COR-L47 (cell line): Measurements from ENCODE around the gene TOX2.

ENCODE experiments used
- DNase-seq: peaks from one replicate; lab custom pipeline; 2025; lab: John Stamatoyannopoulos, UW

The TOX2 gene

DNA sequence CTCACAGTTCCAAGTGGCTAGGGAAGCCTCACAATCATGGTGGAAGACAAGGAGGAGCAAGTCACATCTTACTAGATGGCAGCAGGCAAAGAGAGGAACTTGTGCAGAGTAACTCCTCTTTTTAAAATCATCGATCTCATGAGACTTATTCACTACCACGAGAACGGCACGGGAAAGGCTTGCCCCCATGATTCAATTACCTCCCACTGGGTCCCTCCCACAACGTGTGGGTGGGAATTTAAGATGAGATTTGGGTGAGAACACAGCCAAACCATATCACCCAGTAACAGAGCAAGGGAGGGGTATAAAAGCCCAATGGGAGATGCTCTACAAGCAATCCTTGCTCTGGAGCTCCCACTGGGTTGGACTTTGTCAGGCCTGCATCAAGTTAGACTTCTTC is 192.0 kb downstream of the TOX2 start:
- no peak for DNase-seq

DNA sequence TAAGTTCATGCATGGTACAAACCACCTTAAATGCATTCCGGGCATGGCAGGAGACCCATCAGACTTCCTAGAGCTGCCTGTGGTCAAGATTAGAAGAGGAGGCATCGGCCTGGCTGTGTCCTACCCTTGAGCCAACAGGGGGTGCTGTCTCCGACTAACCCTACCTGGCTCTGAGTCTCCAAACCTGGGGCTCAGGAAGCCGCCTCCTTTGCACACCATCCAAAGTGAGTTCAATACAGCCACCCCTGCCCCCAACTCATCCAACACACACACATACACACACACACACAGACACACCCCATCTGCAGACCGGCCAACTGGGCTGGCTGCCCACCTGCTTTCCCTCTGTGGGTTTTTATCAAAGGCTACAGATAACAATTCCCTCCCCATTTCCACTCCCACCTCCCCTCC is 195.3 kb downstream of the TOX2 start:
- DNase-seq = no peak

DNA sequence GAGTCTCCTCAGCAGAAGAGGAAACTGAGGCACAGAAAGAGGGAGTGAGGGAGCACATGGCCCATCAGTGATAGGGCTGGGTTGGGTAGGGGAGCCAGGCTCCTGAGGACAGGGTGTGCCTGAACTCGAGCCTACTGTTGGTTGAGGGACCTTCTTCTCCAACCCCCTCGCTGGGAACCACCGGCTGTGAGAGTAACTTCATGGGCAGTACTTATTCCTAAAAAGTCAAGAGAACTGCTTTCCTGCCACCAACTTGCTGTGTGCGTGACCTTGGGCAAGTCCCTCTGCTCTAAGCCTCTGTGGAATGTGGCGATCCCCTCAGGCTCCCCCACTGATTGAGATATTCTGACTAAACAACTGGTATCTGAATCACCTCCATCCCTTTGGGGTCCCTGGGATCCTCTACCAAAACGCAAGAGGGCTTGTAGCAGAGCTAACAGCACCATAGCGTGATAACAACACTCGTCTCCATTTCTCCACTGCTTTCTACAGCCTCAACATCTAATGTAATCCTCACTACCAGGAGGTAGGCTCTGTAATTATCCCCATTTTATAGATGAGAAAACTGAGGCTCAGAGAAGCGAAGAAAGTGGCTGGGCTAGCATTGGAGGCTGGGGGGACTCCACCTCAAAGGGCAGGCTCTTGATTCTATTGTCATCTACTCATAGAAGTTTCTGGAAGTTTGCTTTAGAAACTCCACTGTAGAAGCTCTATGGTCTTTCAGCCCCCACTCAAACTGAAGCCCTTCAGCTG is 196.3 kb downstream of the TOX2 start:
- no peak for DNase-seq

DNA sequence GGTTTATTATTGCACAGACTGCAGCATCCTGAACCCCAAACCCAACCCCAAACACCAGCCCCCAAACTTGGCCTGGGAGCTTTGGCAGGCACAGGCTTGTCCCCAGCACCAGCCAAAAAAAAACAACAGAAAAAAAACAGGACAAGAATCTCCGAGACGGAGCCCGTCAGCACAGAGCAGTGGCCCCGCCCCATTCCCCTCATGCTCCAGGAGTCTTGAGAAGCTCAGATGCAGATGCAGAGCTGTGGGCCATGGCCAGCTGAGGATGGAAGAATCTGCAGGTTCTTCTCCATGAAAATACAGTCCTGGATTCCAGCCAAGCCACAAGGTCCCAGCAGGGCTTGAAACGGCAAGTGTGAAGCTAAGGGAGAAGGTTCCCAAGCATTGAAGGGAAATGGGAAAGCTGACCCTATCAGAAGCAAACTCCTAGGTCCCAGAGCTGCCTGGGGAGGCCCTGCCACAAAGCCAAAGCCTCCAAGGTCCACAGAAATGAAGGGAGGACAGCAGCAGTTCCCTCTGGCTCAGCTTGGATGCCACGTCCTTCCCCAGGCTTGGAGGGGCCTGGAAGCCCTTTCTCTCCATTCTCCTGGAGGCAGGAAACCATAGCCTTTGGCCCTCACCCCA is 197.2 kb downstream of the TOX2 start:
- DNase-seq = no peak

DNA sequence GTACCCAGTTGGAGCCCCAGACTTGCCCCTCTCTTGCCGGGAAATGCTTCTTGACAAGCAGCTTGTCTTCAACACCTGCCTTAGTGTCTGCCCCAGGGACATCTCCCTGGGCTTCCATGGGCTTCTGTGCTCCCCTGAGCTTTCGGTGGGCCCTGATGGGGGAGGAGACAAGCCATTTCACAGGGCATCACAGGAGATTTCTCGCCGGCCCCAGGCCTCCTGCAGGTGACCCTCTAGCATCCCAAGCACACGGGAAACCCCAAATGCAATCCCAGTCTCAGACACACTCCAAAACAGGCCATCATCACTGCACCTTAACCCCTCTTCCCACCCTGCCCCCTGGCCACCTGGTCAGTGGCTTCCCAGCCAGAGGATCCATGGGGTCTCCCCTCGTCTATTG is 197.8 kb downstream of the TOX2 start:
- DNase-seq = no peak

DNA sequence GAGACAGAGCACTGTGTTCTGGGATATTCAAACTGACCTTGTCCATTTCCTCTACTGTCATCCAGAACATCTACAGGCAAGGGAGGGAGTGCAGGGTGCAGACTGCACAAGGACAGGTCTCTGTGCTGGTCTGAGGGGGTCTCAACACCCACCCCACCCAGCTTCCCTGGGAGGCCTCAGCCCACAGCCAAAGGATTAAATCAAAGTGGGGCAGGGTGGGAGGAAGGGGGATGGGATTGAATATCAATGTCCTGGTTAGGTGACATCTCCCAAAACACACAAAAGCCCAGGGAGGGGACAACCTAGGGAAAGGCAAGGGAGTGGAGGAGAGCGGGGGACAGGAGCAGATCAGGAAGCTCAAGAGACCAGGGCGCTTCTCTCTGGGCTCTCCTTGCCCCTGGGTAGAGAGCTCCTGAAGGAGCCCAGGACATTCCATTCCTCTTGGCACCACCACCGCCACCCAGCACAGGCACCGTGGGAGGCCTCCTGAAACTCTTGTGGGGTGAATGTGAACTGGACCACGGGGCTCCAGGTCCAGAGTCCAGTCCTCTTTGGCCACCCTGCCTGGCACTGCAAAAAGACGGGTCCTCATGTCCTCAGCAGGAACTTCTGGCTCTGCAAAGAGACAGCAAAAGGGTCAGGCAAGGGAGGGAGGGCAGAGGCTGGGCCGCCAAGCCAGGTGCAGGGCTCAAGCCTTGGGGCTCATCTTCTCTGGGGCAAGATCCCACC is 198.4 kb downstream of the TOX2 start:
- no peak for DNase-seq

DNA sequence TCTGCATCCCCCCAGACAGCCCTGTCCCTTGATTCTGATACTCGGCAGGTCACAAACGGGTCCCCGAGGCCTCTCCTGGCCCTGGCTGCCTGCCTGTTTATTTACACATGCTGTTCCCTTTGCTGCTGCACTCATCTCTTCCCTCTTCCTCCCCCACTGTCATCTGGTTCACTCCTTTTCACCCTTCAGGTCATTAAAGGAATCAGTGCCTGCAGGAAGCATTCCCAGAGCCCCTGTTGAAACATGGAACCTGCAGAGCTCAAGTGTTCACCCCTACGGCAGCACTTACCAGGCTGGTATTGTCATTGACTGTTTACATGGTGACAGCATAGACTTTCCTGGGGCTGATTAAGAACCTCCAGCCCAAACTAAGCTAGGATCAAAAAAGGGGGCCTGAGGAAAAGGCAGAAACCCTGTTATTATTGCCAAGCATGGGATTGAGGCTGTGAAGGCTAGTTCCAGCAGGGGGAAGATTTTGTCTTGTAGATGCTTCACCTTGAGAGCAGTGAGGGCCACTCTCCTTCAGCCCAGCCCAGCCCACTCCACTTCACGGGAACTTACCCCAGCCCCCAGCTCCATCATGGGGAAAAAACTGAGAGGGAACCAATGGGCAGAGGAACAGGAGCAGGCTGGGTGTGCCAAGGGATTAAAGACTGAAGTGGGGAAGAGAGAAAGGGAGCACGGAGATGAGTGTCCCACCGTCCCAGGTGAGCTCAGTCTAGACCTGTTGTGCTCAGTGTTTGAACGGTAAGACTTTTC is 199.1 kb downstream of the TOX2 start:
- DNase-seq = no peak

DNA sequence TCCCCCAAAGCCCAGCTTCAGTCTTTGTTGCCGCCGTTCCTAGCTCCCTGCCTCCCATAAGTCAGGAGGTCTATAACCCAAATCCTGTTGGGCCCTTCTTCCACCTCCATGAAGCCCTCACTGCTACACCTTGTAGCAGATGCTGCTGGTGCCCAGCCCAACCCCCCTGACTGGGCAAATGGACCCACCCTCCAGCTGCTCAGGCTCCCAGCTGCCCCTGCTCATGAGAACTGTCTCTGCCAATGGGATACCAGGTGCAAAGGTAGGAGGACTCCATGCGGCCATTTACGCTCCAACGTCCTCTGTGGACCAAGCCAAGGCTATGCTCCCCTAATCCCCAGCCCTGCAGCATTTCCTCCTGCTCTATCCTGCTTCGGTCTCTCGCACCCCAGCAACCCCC is 200.5 kb downstream of the TOX2 start:
- no peak for DNase-seq

DNA sequence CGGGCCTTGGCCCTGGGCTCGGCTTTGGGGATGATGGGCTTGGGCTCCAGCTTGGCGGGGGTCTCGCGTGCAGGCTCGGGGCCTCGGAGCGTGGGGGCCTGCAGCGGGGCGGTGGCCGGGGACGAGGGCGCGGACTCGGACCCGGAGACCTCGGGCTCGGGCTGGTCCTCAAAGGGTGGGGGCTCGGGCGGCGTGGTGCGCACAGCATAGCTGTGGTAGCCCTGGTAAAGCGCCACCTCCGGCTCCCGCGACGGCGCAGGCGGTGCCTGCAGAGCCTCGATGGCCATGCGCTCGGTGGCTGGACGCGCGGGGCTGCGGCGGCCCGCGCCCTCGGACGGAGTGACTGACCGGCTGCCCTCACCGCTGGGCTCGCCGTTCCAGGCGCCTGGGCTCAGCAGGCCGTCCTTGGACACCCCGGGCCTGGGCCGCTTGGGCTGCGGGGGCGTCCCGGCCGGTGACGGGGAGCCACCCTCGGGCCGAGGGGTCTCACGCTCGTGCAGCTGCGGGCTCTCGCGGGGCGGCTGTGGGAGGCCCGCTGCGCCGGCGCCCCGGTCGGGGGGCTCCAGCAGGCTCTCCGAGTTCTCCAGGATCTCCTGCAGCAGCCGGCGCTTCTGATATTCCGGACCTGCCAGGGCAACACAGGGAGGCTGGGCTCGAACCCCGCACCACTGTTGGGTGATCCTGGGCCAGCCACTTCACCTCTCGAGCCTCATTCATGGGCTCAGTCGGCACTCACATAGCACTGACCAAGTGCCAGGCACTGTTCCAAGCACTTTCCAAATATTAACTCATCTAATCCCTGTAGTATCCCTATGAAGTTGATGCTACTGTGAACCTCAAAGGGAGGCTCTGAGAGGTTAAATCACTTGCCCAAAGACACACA is 201.4 kb downstream of the TOX2 start:
- no peak for DNase-seq

DNA sequence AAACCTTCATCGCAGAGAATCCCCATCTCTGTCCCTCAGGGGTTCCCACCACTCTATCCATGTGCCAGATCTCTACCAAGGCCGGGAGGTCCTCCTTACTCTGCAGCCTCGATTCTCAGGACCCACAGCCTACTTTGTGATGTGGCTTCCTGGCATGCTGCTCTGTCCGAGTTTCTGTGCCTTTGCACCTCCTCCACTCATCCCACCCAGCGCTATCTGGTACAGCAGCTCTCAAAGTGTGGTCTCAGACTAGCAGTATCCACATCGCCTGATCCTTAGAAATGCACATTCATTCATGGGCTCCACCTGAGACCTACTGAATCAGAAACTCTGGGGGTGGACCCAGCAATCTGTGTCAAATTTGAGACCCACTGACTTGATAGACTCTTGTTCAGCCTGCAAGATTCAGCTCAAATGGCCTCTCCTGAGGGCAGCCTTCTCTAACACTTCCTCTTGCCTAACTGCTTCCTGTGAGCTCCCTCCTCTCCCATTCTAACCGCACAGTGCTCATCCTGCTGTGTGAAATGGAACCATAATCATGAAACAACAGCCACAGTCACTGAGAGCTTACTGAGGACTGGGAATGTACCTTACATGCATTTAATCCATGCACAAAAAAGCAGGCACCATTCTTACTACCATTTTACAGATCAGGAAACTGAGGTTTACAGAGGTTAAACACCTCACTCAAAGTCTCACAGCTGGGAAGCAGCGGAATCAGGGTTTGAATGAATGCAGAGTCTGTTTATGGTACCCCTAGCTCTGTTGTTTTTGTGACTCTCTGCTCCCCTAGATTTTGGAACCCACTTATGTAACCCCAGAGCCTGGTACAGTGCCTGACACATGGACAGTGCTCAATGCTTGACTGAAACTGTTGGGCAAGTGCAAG is 202.9 kb downstream of the TOX2 start:
- DNase-seq = no peak

DNA sequence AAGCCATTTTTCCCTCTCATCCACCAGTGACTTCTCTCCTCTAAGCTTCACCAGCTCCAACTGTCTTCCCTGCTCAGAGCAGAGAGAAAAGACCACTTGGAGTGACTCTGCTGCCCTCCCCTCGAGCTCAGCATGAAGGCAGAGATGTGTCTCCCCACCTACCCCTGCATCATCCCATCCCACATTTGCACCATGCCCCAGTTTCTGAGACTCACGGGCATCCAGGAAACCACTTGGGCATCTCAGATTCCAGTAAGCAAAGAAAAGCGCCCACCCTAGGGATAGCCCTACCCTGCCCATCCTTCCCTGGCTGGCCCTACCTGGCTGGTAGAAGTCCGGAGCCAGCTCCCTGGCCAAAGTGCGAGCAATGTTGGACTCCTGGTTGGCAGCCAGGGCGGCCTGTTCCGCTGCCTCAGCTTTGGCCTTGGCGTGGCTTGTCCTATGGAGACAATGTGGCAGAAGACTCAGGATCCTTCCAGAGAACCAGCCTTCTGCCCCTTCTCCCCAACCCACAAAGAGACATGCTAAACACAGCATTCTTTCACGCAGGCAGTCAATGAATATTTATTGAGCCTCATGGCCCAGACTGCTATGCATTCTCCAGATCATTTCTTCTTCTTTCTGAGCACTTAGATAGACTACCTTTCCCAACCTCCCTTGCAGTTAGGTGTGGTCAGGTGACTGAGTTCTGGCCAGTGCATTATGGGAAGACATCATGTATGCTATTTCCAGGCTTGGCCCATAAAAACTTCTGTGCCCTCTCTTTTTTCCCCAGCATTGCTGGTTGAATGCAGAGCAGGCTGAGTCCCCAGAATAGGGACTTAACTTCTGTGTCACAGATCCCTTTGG is 203.8 kb downstream of the TOX2 start:
- no peak for DNase-seq
